Measurements from ENCODE around the gene USP49.
"Not testable (repeated sequence)": the region's sequence is repeated elsewhere in the genome, so short reads cannot be mapped to it uniquely, and the experiment has no call there.

USP49 gene

DNA sequence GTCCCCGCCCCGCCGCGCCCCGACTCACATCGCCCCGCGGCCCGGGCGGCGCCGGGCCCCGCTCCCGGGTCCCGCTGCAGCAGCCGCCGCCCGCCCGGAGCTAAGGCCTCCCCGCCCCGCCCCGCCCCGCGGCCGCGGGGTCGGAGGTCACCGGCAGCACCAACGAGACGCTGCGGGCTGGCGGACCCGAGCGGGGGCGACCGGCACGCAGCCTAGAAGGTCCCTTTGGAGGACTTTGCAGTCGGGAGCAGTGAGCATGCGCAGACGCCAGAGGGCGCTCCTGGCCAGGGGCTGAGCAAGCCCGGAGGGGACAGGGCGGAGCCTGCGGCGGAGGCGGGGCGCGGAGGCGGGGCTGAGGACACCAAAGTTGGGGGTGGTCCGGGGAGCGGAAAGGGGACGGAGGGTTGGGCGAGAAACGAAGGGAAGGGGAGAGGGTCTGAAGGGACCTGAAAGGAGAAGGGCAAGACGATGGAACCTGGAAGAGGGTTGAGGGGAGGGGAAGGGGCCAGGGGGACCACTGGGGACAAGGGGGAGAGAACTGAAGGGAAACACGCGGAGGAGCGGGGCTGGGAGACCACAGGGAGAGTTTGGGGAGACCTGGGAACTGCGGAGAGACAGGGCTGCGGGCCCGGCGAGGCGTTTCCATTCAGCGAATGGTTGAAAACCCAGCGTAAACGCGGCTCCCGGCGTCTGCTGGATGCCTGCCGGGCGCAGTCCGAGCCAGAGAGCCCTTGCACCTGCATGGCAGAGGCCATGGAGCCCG, 115.2 kb downstream of the USP49 start, which contains the start of gene FRS3:
Gene FRS3 (minus strand): TSS at position 113 of the 763 bp plus-strand sequence. CDS start 2,913 bp downstream, outside the sequence.
- peak; percentile 99 for DNase-seq (ENCODE audit: low spot score)

DNA sequence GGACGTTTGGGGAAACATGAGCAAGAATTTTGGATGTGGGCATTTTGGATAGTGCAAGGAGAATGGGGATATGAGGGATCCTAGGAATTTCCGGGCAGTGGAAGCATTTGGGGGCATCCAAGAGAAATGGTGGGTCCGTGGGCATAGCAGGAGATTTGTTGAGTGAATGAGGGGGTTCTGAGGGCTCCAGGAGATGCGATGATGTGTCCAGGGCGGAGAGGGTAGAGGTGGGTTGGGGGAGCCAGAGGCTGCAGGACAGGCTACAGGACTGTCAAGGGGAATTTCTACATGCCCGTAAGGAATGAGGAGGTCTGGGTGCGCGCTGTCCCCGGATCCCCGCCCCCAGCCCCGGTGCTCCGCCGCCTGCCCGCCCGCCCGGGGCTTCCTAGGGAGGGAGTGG, 115.8 kb downstream of the USP49 start:
- no peak for DNase-seq (ENCODE audit: low spot score)

DNA sequence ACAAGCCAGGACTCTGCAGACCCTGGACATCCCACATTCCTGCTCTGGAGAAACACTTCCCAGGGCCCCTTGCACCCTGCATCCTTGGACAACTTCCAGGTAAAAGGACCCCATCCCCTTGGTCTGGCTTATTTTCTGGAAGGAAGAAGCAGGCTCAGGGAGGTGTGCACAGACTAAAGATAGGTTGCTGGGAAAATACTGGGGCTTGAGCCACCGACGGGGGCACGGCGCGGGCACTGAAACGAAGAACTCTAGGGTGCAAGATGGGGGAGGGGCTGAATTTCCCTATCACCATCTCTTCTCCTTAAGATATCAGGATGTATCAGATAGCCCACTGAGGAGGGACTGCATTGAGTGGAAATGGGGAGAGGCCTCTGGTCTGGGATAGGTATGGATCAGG, 116.3 kb downstream of the USP49 start:
- no peak for DNase-seq (ENCODE audit: low spot score)

DNA sequence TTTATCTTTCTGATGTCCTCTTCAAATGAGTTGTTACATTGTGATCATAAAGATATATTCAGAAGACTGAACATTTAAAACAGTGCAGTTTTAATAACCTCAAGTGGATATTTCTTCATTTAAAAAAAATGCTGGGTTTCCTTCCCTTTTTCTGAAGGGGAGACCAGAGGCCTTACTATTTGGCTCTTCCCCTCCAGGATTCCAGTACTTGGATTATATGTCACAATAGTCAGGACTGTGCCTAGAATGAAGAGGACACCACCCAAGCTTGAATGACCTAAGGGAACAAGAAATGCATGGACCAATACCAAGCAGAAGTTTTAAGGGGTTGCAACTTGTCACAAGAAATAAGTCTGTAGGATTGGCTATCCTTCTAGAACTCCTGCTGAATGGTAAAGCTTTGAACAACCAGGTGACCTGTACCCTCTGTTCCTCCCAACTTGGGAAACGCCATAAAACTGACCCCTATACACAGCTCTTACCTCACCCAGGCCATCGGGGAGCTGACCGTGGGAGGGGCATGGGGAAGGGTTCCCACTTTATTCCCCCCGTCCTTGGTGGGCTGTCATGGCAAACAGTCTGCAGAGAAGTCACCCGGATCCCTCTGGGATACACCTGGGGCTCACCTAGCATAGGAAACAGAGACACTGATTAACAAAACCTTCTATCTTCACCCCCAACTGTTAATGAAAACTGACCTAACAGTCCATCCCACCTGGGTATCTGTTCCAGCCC, 117.5 kb downstream of the USP49 start:
- DNase-seq (ENCODE audit: low spot score) = no peak

DNA sequence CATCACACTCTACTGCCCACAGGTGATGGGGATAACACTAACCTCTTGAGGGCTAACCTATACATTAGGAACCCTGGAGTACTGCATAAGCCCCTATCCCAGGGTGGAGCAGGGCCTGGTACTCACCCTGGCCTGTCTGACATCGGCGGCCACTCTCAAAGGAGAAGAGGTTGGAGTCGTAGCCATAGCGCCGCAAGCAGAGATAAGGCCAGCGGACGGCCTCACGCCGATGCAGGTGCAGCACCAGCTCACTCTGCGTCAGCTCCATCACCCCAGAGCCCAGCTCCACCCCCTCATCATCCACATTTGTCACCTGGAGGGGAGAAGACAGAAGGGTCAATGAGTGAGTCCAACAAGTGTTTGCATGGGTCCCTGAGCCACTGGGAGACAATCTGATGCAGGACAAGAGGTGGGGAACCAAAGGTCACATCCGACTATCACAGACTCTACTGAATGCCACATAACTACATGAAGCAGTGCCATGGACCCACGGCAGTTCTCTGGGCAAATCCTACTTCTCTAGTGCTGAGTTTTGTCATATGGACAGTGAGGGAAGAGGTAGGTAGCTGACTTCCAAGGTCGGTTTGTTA, 119.8 kb downstream of the USP49 start:
- no peak for DNase-seq (ENCODE audit: low spot score)

DNA sequence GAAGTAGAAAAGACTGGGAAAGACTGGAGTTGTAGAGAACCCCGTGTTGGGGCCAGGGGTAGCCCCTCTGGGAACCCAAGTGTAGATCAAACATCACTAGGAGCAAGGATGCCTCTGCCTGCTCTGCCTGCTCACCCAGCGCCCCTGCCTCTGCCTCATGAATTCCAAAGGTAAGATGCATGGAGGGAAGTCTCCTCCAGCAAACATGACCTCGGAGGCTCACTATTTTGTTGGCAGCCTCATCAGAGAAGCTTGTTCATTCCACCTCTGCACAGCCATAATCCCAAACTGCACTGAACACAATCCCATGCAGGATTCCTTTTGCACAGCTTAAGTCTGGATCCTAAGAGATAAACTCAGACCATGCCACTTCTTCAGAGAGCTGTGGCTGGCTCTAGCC, 120.3 kb downstream of the USP49 start:
- DNase-seq (ENCODE audit: low spot score) = no peak

DNA sequence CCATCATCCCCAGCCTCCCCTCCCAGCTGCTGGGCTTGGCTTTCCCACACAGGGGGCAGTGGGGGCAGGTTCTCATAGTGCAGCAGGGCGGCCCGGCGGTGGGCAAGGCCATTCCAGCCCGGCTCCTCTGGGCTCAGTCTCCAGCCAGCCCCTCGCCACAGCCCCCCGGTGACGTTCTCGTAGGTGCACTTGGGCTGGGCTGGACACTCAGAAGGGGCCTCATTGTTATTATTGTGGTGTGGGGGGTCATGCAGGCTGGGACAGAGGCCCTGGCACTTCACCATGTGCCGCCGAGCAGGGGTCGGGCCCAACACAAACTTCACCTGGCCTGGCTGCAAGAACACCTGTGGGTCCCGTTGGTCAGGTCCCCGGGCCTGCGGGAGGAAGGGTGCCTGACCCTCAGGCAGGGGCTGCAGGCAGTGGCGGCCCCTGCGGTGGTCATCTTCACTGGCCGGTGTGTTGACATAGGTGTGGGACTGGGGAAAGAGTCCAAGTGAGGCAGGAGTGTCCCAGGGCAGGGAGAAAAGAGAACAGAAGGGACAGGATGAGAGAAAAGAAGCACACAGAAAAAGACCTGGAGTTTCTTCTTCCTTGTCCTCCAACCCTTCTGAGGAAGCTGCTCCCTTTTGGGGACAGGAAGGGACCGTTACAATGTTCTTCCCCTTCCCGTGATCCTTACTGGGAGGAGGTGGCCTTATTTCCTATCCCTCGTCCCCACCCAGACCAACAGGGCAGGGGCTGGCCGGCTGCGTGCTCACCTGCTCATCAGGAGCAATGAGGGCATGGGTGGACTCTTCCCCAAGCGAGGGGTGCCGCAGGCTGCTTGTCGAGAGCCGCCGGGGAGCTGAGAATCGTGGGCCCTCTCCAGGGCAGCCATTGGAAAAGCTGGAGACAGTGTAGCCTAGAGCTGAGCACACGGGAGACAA, 123.9 kb downstream of the USP49 start:
- DNase-seq (ENCODE audit: low spot score) = no peak

DNA sequence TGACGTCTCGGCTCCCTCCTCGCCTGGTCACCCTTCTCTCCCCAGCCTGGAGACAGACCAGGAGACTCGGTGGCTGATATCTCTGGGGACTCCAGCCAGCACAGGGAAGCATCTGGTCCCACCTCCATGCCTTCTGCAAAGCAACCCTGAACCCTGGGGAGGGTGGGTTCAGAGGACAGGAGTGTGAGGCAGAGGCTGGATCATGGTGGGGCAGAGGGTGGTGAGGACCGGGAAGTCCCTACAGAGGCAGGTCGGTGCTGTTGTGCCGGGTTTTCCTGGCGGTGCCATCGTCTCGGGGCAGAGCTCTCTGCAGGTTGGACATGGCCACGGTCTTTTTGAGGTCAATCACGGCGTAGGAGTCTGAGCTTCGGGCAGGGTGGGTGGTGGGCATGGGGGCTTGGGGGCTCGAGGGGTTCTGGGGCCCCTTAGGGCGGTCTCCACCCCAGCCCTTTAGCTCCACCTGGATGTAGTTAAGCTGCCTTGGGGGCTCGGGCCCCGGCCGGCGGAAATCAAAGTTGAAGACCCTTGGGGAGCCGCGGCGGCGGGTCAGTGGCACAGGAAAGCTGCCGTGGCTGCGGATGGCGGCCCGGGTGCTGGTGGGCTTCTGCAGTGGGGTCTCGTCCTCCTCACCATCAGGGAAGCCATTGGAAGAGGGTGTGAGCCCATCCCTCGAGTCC, 124.7 kb downstream of the USP49 start:
- DNase-seq (ENCODE audit: low spot score) = no peak

DNA sequence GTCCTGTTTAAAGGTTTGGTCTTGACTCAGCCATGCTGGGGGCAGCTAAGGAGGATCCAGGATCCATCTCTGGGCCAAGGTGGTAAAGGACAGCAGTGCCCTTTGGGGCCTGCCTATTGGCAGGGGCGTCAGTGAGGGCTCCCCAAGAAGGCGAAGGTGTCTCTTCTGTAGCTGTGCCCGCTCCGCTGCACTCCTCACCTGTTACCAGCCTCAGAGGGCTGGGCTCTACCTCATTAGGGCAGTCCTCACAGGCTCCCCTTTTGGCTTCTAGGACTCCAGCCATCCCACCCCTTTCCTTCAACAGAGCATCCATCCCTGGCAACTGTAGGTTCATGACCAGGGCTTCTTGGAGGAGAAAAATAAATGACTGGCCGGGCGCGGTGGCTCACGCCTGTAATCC, 125.8 kb downstream of the USP49 start:
- DNase-seq (ENCODE audit: low spot score) = no peak

DNA sequence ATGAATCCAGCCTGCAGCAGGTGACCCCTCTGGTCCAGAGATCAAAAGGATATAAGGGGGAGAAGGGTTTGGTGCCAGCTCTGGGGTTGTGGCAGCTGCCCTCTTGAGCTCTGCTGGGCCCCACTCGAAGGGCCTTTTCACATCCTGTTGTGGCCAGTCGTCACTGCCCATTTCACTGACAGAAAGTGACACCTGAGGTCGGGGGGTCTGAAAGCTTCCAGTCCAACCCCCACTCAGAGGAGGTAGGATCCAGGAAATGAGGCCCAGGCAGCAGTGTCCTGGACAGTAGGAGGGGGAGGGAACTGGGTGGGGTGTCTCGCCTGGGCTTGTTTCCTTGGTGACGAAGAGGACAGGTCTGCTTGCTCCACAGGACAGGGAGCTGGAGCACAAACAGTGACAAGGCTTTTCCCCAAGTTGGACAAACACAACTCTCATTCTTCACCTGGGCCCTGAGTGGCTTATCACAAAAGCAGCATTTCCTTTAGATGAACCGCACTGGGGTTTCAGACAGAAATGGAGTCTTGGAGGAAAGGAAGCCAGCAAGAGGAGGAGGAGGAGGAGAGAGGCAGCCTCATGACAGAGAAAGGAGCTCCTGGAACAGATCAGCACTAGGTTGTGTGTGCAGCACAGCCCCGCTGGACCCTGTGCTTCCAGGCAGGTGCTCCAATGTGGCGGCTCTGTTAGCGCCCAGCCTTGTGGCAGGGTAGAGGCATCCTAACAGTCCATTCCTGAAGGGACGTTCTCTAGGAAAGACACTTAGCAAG, 126.4 kb downstream of the USP49 start:
- no peak for DNase-seq (ENCODE audit: low spot score)

DNA sequence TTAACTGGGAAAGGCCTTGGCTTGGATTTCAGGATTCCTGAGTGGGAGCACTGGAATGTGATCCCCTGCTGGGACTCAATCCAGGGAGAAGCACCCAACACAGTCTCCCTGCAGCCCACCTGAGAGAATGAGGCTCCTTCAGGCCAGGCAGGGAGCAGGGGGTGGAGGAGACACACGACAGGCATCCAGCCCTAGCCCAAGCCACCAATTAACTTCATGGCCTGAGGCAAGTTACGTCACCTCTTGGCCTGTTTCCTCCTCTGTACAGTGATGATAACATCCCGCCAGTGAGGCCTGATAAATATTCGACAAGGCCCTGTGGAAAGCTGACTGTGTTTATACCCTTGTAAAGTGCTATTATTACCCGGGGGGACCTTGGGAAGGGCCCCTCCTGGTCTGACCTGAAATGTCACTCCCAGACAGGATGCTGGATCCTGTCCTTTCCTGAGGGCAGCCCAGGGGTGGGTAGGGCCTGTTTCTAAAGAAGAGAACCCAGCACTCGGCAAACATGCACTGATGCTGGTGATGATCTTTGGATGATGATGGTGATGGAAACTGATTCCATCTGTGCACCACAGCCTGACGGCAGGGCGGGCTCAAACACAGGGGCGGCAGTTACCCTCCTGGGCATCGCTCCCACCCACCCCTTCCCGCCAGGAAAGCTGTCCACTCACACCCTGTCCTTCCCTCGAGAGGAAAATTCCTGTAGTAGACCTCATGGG, 127.9 kb downstream of the USP49 start:
- DNase-seq (ENCODE audit: low spot score) = peak; percentile 77

DNA sequence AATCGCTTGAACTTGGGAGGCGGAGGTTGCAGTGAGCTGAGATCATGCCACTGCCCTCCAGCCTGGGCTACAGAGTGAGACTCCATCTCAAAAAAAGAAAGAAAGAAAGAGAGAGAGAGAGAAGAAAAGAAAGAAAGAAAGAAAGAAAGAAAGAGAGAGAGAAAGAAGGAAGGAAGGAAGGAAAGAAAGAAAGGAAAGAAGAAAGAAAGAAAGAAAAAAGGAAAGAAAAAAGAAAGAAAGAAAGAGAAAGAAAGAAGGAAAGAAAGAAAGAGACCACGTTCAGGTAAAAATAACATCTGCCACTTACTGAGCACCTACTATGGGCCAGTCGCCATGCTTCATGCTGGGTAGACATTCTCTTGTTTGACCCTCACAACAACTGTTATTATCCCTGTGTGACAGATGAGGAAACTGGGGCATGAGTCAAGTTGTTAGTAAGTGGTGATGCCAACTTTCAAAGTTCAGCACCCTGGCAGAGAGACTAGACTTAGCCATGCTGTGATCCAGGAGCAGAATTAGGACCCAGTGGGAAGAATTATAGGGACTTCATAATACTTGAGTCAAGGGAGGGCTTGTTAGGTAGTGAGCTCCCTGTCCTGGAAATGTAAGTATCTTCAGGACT, 129.0 kb downstream of the USP49 start:
- DNase-seq (ENCODE audit: low spot score) = not testable (repeated sequence)

DNA sequence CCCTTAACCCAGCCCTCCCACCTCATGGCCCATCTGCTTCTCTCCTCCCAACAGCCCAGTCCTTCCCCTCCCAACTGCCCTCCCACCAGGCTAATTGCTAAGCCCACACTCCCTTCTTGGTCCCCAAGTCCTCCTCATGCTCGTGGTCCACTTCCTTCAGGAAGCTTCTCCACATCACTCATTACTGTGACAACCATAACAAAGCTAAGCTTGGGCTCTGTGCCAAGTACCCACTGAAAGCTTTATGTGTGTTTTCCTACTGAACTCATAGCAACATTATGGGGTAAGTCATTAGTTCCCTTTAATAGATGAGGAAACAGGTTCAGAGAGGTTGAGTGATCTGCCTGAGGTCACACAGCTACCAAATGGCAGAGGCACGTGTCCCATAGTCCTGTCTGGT, 131.7 kb downstream of the USP49 start:
- DNase-seq (ENCODE audit: low spot score) = no peak

DNA sequence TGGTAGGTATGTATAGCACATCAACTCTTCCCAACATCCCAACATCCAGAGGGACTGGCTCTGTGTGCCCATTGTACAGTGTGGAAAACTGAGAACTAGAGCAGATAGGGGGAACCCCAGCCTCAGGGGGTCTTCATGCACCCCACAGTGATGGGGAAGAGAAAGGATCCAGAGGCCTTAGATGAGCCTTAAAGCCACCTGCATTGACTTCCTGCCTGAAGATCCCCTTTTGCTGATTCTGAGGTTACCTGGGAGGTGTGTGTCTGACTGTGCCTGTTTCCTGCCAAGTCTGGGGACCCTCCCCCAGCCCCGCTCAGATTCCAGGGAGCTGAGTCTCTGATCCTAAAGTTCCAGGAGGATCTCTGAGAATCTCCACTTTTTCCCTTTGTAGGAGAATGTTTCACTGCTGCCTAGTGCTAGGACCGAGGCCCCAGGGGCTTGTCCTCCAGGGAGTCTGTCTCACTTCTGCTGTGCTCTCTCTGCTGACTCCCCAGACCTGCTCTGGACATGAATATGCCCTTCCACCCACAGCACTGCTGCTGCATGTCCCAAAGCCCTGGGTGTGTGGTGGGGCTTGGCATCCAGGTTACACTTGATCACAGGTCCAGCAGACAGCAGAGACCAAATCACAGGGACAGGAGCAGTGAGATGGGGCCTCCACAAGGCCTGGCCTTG, 135.1 kb downstream of the USP49 start:
- no peak for DNase-seq (ENCODE audit: low spot score)

DNA sequence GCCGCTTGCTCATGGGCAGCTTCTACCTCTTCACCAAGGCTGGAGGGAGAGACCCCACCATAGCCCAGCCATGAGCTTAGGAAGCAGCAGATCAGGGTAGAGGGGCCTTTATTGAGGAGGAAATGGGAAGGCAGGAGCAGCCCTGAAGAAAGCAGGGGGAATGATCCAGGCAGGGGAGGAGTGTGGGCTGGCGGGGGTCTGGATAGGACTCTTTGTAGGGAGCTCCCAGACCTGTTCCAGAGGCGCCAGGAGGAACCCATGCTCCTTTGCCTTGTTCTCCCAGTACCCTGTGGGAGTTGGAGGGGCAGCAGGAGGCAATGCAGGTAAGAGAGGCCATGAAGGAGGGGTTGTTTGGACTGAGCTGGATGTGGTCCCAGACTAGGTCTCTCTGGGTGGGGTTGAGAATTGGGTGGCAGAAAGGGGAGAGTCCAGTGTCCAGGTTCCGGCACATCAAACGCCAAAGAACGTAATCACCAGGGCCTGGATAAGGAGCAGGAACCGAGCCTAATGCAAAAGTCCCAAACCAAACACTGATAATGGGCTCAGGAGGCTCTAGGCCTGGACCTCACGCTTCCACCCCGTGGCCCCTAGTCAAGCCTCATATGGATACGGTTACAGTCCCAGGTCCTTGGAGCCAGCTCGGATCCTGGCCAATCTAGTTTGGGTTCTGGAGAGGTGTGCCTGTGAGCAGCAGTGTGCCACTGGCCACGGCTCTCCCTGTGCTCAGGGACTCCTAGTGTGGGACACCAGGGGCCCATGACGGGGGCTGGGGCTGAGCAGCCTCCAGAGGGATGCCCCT, 135.9 kb downstream of the USP49 start:
- no peak for DNase-seq (ENCODE audit: low spot score)

DNA sequence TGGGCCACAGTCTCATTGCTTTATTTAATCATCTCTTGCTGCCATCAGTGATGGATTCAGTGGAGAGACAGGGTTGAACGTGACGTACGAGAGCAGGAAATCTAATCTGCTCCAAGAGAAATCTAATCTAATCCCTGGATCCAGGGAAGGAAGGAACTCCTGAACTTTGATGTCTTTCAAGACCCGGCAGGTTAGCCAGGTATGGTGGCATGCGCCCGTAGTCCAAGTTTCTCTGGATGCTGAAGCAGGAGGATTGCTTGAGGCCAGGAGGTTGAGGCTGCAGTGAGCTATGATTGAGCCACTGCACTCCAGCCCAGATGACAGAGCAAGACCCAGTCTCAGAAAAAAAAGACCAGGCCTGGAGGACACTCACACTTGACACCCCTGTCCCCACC, 136.5 kb downstream of the USP49 start:
- DNase-seq (ENCODE audit: low spot score) = no peak

DNA sequence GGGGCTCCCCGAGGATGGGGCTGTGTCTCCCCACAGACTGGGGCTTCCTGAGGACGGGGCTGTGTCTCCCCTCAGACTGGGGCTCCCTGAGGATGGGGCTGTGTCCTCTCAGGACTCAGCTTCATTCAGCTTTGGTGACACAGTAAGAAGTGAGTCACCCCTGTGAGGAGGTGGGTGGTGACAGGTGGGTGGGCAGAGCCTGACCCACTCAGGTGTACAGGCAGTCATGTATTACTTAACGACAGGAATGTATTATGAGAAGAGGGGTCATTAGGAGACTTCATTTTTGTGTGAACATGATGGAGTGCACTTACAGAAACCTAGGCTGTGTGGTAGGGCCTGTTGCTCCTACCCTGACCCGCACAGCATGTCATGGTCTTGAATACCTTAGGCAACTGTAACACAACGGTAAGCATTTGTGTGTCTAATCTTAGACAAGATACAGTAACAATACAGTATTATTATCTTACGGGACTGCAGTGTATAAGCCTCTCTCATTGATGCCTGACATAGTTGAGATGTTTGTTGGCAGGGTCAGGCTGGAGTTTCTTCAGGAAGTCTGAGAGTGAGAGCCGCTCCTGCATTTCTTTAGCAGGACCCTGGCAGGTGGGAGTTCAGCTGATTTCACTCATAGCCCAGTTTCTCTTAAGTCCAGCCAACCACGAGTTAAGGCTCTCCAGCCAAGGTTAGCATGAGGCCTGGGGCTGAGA, 137.1 kb downstream of the USP49 start:
- no peak for DNase-seq (ENCODE audit: low spot score)

DNA sequence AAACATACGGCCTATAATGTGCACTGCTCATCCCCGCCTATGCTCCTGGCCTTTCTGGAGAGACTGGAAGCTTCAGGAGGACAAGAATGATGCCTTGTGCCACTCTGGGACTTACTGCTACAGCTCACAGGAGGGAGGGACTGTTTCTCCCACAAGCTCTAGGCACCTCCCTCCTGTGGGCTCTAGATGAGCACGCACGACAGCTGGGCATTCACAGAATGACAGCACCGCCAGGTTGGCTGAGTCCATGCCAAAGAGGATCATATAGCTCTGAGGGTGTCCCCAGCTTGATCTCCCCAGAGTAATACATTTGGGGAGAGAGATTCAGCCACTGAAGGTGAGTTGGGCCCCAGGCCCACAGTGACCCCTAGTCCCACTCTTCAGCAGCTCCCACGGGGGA, 137.9 kb downstream of the USP49 start:
- DNase-seq (ENCODE audit: low spot score) = no peak
